Measurements from ENCODE around the gene SEMA6B.
"Not testable (repeated sequence)": the region's sequence is repeated elsewhere in the genome, so short reads cannot be mapped to it uniquely, and the experiment has no call there.

- TF ChIP-seq, protein P1, sequence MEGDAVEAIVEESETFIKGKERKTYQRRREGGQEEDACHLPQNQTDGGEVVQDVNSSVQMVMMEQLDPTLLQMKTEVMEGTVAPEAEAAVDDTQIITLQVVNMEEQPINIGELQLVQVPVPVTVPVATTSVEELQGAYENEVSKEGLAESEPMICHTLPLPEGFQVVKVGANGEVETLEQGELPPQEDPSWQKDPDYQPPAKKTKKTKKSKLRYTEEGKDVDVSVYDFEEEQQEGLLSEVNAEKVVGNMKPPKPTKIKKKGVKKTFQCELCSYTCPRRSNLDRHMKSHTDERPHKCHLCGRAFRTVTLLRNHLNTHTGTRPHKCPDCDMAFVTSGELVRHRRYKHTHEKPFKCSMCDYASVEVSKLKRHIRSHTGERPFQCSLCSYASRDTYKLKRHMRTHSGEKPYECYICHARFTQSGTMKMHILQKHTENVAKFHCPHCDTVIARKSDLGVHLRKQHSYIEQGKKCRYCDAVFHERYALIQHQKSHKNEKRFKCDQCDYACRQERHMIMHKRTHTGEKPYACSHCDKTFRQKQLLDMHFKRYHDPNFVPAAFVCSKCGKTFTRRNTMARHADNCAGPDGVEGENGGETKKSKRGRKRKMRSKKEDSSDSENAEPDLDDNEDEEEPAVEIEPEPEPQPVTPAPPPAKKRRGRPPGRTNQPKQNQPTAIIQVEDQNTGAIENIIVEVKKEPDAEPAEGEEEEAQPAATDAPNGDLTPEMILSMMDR (IDR thresholded peaks at IDR 0.05) = not testable (repeated sequence)
- TF ChIP-seq POLR2A (IDR thresholded peaks at IDR 0.05) = not testable (repeated sequence)
Observed at GRCh38 chr19:4563562-4563961, 4.1 kb upstream of the SEMA6B start.

Data from breast epithelium (tissue), 3 donors.